Jurkat, Clone E6-1 (cell line): ENCODE results near the gene PAGR1.

Experiments used
- DNase-seq: peaks from one replicate; pipeline ENCODE4 v3.0.0-alpha.2; 2011; ENCODE audit warnings: low read depth, low spot score
- H3K4me3 ChIP-seq: 2 replicates; pipeline ENCODE4 v1.5.1; 2011; ENCODE audit warnings: mild to moderate bottlenecking, low read length, control low read depth, moderate library complexity

PAGR1 gene

GRCh38 chr16:29810699-29811169, 5.2 kb upstream of the PAGR1 start:
- H3K4me3 ChIP-seq = peak overlapping the region; percentile 91; the same call in 1 of the 2 replicates

GRCh38 chr16:29811170-29811895, 4.6 kb upstream of the PAGR1 start:
- no peak for DNase-seq

More at GRCh38 chr16:29810699-29811169, 5.2 kb upstream of the PAGR1 start:
- DNase-seq = no peak

GRCh38 chr16:29811896-29812665, 3.9 kb upstream of the PAGR1 start, which contains the start of gene PRRT2:
PRRT2 (plus strand) TSS chr16:29812193; CDS start chr16:29813055, 862 bp downstream.
- no peak for DNase-seq
- no peak within 1 kb of the TSS for H3K4me3 ChIP-seq

More at GRCh38 chr16:29811170-29811895, 4.6 kb upstream of the PAGR1 start:
- no peak overlapping the region for H3K4me3 ChIP-seq

DNA sequence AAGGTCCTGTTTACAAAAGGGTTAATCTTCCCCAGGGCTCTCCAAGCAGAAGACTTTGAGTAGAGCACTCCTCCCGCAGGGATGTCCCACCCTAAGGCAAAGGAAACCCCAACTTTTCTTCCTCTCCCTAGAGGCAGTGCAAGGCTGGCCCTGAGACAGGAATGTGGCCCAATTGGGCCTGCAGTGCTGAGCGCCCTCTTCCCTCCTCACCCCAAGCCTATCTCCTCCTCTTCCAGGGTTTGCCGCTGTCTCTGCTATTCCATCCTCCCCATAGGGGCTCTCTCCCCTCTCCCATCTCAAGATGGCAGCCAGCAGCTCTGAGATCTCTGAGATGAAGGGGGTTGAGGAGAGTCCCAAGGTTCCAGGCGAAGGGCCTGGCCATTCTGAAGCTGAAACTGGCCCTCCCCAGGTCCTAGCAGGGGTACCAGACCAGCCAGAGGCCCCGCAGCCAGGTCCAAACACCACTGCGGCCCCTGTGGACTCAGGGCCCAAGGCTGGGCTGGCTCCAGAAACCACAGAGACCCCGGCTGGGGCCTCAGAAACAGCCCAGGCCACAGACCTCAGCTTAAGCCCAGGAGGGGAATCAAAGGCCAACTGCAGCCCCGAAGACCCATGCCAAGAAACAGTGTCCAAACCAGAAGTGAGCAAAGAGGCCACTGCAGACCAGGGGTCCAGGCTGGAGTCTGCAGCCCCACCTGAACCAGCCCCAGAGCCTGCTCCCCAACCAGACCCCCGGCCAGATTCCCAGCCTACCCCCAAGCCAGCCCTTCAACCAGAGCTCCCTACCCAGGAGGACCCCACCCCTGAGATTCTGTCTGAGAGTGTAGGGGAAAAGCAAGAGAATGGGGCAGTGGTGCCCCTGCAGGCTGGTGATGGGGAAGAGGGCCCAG, 3.0 kb upstream of the PAGR1 start:
- no peak overlapping the region for H3K4me3 ChIP-seq

DNA sequence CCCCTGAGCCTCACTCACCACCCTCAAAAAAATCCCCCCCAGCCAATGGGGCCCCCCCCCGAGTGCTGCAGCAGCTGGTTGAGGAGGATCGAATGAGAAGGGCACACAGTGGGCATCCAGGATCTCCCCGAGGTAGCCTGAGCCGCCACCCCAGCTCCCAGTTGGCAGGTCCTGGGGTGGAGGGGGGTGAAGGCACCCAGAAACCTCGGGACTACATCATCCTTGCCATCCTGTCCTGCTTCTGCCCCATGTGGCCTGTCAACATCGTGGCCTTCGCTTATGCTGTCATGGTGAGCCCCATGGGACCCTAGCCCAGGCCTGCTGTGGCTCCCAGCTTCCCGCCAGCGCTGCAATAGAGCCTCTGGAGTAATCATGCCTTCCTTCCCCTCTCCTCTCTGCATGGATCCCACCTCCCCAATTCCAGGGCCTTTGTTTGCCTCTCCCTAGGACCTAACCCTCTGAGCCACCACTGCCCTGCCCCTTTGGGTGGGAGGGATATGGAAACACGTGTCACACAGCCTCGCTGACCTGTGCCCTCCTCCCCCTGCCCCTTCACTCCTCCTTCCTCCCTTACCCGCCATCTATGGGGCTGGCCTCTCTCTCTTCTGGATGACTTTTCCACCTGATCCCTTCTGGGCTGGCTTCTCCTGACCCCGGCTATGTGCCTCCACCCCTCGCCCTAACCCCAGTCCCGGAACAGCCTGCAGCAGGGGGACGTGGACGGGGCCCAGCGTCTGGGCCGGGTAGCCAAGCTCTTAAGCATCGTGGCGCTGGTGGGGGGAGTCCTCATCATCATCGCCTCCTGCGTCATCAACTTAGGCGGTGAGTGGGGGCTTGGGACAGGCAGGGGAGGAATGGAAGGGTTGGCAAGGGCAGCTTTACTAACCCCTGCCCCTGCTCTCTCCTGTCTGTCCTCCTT, 2.0 kb upstream of the PAGR1 start:
- no peak for DNase-seq
- H3K4me3 ChIP-seq = no peak overlapping the region

More for the DNA sequence above, 3.0 kb upstream of the PAGR1 start:
- DNase-seq = no peak

DNA sequence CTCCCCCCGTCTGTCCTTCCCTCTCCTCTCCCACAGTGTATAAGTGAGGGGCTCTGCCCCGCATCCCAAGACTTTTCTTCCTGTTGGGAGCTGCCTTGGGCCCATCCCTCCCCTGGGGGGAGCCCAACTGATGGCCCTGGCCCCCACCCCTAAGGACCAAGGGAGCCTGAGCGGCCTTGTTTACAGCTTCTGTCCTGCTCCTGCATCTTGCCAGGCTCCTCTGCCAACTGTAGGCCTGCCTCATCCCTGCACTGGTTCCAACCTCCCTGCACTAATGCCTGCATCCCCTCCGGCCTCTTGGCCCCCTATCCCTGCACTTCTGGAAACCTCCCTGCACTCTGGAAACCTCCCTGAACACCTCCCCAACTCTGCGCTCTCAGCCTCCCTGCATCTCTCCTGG, 1.4 kb upstream of the PAGR1 start:
- no peak for DNase-seq
- peak overlapping the region; percentile 86 for H3K4me3 ChIP-seq

- peak overlapping the region; percentile 86 for H3K4me3 ChIP-seq
- DNase-seq = peak; percentile 45
Observed at GRCh38 chr16:29815032-29815721, 775 bp upstream of the PAGR1 start.

- DNase-seq = peak; percentile 55
- peak overlapping the region; percentile 86 for H3K4me3 ChIP-seq
Observed at GRCh38 chr16:29816694-29817441, 916 bp downstream of the PAGR1 start.

GRCh38 chr16:29818082-29818481, 2.1 kb downstream of the PAGR1 start:
- H3K4me3 ChIP-seq = no peak overlapping the region
- DNase-seq = no peak

- H3K4me3 ChIP-seq = peak overlapping the region; percentile 53
- DNase-seq = no peak
Observed at GRCh38 chr16:29819506-29819905, 3.6 kb downstream of the PAGR1 start.

GRCh38 chr16:29820271-29820701, 4.3 kb downstream of the PAGR1 start, which contains the start of gene MVP:
MVP (plus strand) TSS chr16:29820462; CDS start chr16:29830550, 10,088 bp downstream.
- H3K4me3 ChIP-seq = peak within 1 kb of the TSS; percentile 53
- DNase-seq = peak; percentile 45

DNA sequence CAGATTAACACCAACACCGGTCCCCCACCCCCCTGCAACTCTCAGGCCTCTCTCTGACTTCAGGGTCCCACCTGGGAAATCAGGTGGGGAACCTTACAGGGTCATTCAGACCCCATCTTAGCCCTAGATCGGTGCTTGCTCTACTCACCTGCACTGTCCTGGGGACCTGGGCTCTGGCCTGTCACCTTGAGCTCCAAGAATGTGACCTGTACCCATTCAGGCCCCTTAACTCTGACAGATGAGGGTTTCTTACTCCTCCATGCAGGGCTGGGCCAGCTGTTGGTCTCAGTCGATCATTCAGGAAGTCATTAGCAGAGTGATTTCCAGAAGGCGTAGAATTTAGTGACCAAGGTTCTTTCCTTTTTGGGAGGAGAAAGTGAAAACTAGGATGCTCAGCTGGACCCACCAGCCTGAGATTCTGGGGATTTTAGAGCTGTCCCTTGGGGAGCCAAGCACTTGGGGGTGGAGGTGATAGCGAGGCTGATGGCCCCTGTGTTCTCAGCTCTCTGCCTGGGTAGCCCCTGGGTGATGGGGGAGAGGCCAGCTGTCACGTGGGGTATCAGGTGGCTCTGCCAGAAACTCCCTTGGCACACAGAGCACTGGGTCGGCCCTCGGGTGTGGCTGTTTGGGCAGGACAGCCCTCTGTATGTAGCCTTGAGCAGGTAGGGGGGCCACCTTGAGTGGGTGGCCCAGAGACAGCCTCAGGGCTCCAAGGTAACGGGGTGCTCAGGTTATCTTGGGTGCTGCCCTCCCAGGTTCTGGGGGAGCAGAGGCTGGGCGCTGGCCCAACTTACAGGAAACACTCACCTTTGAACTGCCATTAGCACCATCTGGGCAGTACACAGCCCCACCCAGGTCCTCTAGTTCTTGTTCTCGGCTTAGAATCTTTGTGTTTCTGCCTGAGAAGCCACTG, 5.0 kb downstream of the PAGR1 start:
- DNase-seq = no peak
- peak overlapping the region; percentile 53 for H3K4me3 ChIP-seq

DNA sequence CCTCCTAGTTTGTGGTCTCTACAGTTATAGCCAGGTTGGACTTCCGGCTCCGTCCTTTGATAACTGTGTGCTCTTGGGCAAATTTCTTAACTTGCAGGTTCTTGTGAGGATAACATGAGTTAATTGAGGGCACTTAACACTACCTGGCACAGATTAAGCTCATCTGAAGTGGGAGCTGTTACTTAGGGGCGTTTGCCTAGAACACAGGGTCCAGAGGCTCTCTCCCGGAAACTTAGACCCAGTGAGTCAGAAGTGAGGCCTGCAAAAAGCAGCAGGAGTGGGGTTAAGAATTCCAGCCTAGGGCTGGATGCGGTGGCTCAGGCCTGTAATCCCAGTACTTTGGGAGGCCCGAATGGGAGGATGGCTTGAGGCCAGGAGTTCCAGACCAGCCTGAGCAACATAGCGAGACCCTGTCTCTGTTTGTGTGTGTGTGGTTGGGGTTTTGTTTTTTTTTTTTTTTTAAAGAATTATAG, 5.7 kb downstream of the PAGR1 start:
- no peak overlapping the region for H3K4me3 ChIP-seq

GRCh38 chr16:29824589-29825144, 8.7 kb downstream of the PAGR1 start:
- H3K4me3 ChIP-seq = no peak overlapping the region

More for the DNA sequence above, 5.7 kb downstream of the PAGR1 start:
- DNase-seq = no peak

More at GRCh38 chr16:29824589-29825144, 8.7 kb downstream of the PAGR1 start:
- no peak for DNase-seq
